Measurements from ENCODE around the gene GRK3. TPM values are rescaled to one million over a fixed set of nuclear protein-coding genes. Genes with fewer than 3 reads are reported as not detected.

GRK3 gene
- total RNA-seq, 1 donor from 2014 or later = 74.9 TPM

- H3K9me3 ChIP-seq = no peaks in the 10 kb centered on the region
- no peaks in the 10 kb centered on the region for H3K27me3 ChIP-seq
- intact Hi-C loops (cut with DNase I) = loop anchor here (10.0 kb wide), 1 partner anchor 845 kb away; no protein-coding TSS in a partner anchor
- no peak for TF ChIP-seq CTCF (IDR thresholded peaks at IDR 0.05)
- no peak overlapping the region for H3K4me3 ChIP-seq
- H3K27ac ChIP-seq = no peak overlapping the region
- DNase-seq (ENCODE audit: low spot score in 2 of 2) = peak in 1 of 2 donors; percentile 56
- H3K4me1 ChIP-seq = peaks cover 0 to 2% of the 10 kb centered on the region in 2 donors
- no peaks in the 10 kb centered on the region for H3K36me3 ChIP-seq
Measured at GRCh38 chr22:25739659-25740344, 175.3 kb downstream of the GRK3 start.

GRCh38 chr22:25741692-25742626 lies 177.5 kb downstream of the GRK3 start, which contains the start of gene MYO18B:
TSS of gene MYO18B (plus strand) at chr22:25742188. CDS start at chr22:25761093, 18,905 bp downstream.
- no peaks in the 10 kb centered on the region for H3K36me3 ChIP-seq
- H3K27me3 ChIP-seq = no peaks in the 10 kb centered on the region
- peaks cover 0 to 12% of the 10 kb centered on the region in 2 donors for H3K4me1 ChIP-seq
- H3K27ac ChIP-seq = peak within 1 kb of the TSS; percentile 70 to 88
- H3K9me3 ChIP-seq = no peaks in the 10 kb centered on the region
- intact Hi-C loops (cut with DNase I) = loop anchor here (2.0 to 10.0 kb wide), 2 partner anchors 19 to 847 kb away; no protein-coding TSS in a partner anchor
- no peak for TF ChIP-seq CTCF (IDR thresholded peaks at IDR 0.05)
- DNase-seq (ENCODE audit: low spot score in 2 of 2) = peak; percentile 63 to 90
- peak within 1 kb of the TSS; percentile 49 to 65 for H3K4me3 ChIP-seq

GRCh38 chr22:25742918-25743708 lies 178.6 kb downstream of the GRK3 start:
- Histone ChIP-seq H3K4me1 (peaks cover 4 to 19% of the 10 kb centered on the region in 2 donors), H3K36me3 (no peaks in the 10 kb centered on the region), H3K9me3 (no peaks in the 10 kb centered on the region), H3K27me3 (no peaks in the 10 kb centered on the region), H3K27ac (peak overlapping the region; percentile 70 to 88), H3K4me3 (peak overlapping the region; percentile 49 to 65)
- no peak for DNase-seq (ENCODE audit: low spot score in 2 of 2)
- intact Hi-C loops (cut with DNase I) = loop anchor here (2.0 to 10.0 kb wide), 2 partner anchors 18 to 848 kb away; no protein-coding TSS in a partner anchor
- no peak for TF ChIP-seq CTCF (IDR thresholded peaks at IDR 0.05)

- Histone ChIP-seq H3K4me1 (peaks cover 5 to 27% of the 10 kb centered on the region in 2 donors), H3K27ac (peak overlapping the region in 1 of 2 donors; percentile 81), H3K4me3 (no peak overlapping the region), H3K9me3 (no peaks in the 10 kb centered on the region), H3K36me3 (no peaks in the 10 kb centered on the region), H3K27me3 (no peaks in the 10 kb centered on the region)
- TF ChIP-seq CTCF (IDR thresholded peaks at IDR 0.05) = no peak
- no peak for DNase-seq (ENCODE audit: low spot score in 2 of 2)
- intact Hi-C loops (cut with DNase I) = loop anchor here (10.0 kb wide), 1 partner anchor 850 kb away; no protein-coding TSS in a partner anchor
Measured at GRCh38 chr22:25744694-25745093, 180.2 kb downstream of the GRK3 start.

All from ascending aorta (tissue), 2 donors.